Activated CD4-positive, alpha-beta T cell treated with anti-CD3 and anti-CD28 coated beads, Interleukin-2, Interleukin-4, amounts not matched to agents 100 ng/mL and 50 ng/mL, durations not matched to agents 16 hours and 8 hours (primary cell): ENCODE measurements around the gene NELL2.

Source experiments
- DNase-seq: peaks from one replicate; pipeline ENCODE4 v3.0.0-alpha.2; 2020; ENCODE audit warnings: low spot score

The NELL2 gene

DNA sequence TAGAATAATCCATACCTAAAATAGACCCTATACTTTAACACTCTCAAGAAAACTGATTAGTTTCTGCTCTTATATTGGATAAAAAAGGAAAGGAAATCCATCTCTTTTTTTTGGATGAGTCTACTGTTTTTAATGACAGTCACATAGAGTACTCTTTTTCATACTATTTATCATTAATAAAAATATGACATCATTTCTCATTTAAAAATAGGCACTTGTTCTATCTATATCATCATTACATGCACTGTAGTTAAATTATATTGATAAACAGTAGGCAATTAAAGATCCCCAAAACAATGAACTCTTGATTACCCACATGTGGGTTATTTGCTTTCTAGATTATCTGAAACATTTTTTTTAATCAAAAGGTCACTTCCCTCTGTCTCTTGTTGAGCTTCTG, 338.8 kb downstream of the NELL2 start:
- no peak for DNase-seq

- no peak for DNase-seq
Observed at GRCh38 chr12:44532940-44533339, 343.2 kb downstream of the NELL2 start.

DNA sequence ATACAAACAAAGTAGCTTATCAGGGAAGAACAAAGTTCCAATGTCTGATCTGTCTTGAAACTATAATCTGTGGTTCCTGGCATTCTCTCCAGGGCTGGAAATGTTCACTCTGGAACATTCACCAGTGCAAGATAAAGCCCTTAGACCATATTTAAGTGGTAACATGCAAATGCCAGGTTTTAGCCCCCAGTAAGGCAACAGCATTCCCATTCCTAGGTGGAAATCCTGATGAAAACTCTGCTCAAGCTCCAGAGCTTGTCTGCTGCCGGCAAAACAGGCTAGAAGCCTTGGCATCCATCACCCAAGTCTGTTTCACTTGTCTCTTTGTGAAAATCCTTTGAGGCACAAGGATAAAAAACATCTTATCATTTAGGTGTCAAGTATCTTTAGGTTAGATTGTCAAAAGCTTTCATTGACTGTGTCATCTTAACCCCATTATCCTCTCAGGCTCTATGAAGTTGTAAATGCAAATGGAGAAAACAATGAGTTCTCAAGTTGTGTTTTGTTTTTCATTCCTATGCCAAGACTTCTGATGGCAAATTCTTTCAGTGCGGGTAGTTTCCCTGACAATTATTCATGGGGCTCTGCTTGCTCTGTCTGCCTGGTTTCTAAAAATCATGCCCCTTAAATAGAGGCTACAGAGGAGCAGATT, 344.7 kb downstream of the NELL2 start:
- no peak for DNase-seq

DNA sequence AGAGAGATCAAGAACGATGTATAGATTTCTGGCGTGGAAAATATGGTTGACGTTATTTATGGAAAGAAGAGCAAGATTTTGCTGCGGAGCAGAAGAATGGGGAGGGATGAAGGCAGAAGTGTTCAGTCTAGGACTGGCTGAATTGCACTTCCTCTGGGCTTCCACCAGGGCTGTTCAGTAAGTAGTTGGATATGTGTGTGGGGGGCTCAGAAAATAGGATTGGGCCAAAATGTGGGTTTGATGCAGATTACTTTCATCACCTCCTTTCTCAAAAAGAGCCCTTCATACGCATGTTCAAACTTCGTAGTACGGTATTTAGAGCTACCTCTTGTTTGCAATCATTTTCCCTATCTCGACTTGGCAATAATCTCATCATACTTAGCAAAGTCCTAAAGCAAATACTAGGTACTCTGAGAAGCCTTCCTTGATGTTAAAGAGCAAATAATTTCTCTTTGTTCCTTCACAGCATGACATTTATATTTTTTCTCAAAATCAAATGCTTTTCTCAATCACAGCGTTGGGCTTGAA, 349.4 kb downstream of the NELL2 start:
- DNase-seq = no peak

DNA sequence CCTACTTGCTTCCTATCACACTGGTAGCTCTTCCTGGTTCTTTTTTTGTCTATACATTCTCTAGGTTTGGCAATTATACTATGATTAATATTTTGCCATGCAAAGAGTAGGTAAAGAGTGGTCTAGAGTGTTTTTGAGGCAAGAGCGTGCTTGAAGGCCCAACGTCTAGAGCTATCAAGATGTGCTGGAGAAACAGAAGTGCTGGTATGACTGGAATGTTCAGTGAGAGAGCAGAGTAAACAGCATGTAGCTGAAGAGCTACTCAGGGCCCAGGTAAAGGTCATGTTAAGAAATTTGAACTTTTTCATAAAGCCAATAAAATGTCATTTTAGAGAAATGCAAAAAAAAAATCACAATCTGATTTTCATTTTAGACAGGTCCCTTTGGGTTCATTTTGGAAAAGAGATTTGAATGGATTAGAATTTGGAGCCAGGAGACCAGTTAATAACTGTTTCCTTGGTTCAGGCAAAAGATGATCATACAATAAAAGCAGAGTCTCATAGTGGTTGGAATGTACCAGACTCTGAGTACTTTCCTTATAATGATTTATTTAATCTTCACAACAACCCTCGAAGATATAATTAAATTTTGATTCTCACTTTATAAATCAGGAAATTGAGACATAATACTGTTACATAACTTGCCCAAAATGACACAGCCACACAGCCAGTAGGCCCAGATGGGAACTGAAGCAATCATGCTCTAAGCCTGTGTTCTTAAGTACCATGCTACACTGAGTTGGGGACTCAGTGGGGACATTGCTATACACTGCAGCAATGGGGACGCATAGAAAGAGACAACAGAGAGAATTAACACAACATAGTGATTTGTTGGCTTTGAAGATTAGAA, 350.1 kb downstream of the NELL2 start:
- no peak for DNase-seq

DNA sequence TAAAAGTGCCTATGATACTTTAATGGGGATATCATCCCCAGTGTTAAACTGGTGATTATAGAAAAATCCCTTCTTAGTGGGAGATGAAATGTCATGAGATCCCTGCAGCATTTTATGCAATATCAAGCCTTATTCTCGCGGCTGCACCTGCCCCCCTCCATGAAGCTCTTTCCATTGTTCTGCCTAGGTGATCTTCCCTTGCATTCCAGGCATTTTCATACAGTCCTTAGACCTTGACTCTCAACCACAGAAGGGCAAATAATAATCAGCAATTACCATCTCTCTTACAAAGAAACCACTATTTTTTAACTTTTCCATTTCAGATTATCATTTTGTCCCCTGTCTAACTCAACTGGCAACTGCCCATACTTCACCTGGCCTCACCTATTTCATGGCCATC, 352.3 kb downstream of the NELL2 start:
- DNase-seq = no peak

GRCh38 chr12:44521702-44522101, 354.4 kb downstream of the NELL2 start:
- no peak for DNase-seq

- DNase-seq = no peak
Observed at GRCh38 chr12:44519931-44520330, 356.2 kb downstream of the NELL2 start.

DNA sequence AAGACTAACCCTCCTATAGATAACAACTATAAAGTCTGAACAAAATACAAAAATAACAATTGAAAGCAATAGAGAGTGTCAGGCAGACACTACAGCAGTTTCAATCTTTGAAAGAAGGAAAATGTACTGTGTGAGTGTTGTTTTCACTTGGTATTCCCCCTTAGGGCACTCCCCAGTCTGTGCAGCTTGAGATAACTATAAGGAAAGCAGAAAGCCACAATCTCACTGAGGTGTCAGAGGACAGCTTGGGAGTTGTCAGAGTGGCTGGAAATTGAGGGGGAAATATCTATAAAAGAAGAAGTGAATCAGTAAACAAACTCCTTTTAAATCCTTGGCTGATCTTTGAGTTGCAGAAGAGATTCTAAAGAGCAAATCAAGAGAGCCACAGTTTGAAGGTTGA, 364.8 kb downstream of the NELL2 start:
- DNase-seq = no peak

DNA sequence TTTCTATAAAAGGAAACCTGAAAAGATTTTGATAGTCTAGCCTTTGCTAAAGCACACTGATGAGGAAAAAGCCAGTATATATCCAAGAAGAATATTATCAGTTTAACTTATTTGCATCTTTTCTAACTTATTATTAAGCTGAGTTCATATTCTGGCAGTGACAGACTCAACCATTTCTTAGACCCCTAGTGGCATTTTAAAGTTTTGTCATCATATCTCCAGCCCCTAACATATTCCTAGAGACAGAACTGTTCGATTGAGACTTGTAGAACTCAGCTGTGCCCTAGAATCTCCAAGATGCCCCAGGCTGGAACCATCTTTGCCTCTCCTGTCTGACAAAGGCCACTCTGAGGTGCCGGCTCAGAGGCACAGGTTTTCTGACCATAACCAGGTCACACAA, 365.6 kb downstream of the NELL2 start:
- DNase-seq = no peak

- no peak for DNase-seq
Observed at GRCh38 chr12:44510076-44510475, 366.0 kb downstream of the NELL2 start.

DNA sequence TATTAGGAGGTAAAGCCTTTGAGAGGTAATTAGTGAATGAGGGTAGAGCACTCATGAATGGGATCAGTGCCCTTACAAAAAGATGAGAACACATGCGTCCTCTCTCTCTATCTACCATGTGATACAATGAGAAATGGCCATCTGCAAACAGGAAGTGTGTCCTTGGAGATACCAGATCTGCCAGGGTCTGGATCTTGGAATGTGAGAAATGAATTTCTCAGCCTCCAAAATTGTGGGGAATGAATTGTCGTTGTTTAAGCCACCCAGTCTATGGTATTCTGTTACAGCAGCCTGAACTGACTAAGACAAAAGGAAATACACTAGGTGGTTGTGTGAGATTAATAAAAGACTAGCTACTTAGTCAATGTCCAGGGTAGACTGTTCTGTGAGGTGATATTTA, 366.6 kb downstream of the NELL2 start:
- DNase-seq = no peak

DNA sequence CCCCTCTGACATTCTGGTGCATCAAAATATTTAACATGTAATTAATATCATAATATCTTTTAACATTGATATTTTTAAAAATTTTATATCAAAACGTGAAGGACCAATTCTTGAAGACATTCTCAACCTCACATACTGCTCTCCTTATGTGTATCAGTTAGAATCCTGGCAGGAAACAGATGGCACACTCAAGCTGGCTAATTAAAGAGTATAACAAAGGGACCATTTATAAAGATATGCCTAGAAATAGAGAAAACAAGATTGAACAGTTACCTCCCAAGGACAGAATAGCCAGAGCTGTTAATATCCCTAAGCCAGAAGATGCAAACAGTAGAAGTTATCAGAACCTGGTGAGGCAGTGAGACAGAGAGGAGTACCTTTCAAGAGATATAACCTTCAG, 368.7 kb downstream of the NELL2 start:
- no peak for DNase-seq

GRCh38 chr12:44504799-44505198, 371.3 kb downstream of the NELL2 start:
- no peak for DNase-seq

DNA sequence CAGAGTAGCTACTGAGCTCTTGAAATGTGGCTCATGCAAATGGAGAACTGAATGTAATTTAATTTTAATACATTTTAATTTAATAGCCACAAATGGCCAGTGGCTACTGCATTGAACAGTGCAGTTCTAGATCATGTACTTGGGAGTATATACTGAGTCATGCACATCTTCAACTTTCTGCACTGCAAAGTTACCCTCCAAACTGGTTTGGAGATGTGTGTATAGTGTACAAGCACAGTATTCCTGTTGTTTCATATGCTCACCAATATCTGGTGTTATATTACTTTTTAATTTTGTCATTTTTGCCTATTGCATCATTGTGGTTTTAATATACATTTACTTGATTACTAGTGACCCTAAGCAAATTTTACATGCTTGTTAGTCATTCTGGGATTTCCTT, 372.8 kb downstream of the NELL2 start:
- DNase-seq = no peak

- DNase-seq = no peak
Observed at GRCh38 chr12:44502681-44503080, 373.4 kb downstream of the NELL2 start.

GRCh38 chr12:44500423-44500822, 375.7 kb downstream of the NELL2 start:
- no peak for DNase-seq

- no peak for DNase-seq
Observed at GRCh38 chr12:44497044-44497443, 379.1 kb downstream of the NELL2 start.

DNA sequence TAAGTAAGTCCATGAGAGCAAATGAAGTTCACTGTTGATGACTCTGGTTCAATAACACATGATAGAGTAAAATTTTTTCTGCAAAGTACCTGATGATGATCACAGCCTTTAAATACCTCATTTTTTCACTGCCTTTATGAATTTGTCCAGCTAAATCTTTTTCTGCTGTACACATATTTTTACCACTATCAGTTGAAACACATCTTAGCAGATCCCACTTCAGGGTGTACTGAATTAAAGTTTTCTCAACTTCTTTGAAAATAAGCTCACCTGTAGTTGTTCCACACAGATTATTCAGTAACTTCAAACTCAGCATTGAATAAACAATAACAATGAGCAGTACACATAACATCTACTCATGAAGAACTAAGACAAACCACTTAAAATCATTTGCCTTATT, 385.9 kb downstream of the NELL2 start:
- DNase-seq = no peak

DNA sequence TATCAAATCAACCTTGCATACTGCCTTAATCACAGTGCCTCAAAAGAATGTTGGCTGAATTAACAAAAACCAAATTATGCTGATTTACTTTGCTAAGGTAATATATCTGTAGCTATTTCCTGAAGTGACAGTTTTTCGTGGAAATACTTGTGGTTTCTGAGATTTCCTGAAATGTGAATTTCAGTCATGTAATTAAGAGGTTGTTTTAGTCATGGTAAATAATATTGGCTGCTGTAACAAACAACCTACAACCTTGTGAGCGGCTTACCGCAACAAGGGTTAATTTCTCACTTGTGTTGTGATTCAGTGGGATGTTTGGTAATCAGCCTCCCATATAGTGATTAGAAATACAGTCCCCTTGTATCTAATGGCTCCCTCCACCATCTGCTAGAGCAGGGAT, 387.9 kb downstream of the NELL2 start:
- no peak for DNase-seq

- DNase-seq = no peak
Observed at GRCh38 chr12:44484862-44485261, 391.3 kb downstream of the NELL2 start.

GRCh38 chr12:44477331-44477980, 398.7 kb downstream of the NELL2 start:
- no peak for DNase-seq

- DNase-seq = no peak
Observed at GRCh38 chr12:44476683-44477082, 399.4 kb downstream of the NELL2 start.
